HUDEP-2 (cell line): Measurements from ENCODE around the gene FUCA2.

Source experiments
- DNase-seq, 76 experiments: peaks; one replicate each; lab custom pipeline; 2025; ENCODE audit not compliant: unreplicated experiment in 76 of 76; lab: John Stamatoyannopoulos, UW

The FUCA2 gene, protein sequence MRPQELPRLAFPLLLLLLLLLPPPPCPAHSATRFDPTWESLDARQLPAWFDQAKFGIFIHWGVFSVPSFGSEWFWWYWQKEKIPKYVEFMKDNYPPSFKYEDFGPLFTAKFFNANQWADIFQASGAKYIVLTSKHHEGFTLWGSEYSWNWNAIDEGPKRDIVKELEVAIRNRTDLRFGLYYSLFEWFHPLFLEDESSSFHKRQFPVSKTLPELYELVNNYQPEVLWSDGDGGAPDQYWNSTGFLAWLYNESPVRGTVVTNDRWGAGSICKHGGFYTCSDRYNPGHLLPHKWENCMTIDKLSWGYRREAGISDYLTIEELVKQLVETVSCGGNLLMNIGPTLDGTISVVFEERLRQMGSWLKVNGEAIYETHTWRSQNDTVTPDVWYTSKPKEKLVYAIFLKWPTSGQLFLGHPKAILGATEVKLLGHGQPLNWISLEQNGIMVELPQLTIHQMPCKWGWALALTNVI

DNA sequence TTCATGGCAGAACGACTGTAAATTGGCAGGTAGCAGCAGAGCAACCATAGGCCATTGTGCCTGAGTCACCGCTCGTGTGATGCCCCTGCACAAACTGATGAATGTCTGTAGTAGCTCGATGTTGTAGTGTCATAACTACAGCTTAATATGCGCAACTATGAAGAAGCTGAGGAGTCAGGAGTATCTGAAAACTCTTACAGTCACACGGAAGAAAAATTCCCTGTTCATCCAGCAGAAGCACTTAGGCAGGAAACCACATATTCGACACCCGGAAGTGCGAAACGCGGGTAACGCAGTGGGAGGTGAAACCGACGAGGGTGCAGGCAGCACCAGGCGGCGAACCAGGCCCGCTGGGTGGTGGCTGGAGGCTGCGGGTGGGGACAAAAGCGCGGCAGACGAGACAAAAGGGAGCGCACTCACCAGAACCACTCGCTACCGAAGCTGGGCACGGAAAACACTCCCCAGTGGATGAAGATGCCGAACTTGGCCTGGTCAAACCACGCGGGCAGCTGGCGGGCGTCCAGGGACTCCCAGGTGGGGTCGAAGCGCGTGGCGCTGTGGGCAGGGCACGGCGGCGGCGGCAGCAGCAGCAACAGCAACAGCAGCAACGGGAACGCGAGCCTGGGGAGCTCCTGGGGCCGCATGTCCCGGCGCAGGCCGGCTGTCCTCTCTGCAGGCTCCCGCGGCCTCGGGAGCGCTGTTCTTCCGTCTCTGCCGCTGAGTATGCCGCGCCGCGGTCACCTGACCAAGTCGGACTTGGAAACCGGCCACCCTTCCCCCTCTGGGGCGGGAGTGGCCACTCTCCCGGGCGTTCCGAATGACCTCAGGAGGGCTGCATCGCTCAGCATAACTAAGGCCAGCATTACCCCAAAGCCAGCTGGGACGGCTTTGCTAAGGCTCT, at the start of gene FUCA2:
Gene FUCA2, minus strand, starts transcription at position 730 of the 901 bp plus-strand sequence. Its CDS starts 86 bp downstream, at position 644.
- DNase-seq, result peak in 75 of 76 experiments; percentile 27 to 93 (median 76)

DNA sequence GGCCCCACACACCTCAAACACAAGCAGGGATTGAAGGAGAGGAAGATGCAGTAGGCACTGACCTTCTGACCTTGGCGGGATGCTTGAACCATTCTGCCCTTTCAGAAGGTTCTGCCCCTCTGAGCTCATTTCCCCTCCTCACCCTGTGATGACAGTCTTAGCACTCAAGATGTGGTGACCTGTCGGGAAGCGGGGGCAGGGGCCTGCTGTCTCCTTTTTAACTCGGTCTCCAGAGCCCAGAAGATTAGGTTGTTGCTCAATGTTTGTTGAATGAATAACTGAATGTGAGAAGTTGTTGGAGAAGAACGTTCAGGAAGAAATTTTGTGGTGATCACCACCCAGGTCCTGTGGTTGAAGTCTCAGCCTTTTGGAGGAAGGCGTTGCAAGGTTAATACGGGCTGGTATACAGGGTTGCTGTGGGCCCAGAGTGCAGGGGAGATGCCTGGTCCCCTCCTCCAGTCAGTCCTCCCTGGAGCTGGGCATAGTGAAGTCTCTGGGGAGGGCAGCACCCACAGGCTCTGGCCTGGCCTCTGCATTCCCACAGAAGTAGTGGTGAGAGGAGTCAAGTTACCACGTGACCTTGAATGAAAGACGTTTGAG, 49.7 kb upstream of the FUCA2 start:
- no peak for DNase-seq

DNA sequence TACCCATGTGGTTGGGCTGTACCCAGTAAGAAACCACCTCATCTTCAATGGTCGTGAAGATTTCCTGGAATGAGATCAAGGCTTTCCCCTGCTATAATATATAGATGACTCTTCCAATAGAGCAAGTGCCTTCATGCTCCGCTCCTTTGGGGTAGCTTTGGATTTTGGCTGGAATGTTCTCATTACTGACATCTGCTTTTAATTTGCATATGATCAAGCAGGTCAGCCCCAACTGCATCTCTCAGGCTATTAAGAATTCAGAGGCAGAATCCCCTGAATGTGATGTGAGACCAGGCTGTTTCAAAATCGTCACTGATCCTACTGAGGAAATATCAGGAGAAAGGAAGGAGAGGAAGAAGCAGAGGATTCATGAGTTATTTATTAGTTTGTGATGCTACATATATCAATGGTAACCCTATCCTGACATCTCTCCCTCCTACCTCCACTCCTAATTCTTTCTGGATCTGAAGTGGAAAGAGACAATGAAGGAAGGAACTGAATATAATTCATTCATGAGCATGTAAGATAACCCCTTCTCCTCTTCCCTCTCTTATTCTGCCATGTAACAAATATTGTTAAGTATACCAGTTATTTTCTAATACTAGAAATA, 47.6 kb upstream of the FUCA2 start:
- no peak for DNase-seq

DNA sequence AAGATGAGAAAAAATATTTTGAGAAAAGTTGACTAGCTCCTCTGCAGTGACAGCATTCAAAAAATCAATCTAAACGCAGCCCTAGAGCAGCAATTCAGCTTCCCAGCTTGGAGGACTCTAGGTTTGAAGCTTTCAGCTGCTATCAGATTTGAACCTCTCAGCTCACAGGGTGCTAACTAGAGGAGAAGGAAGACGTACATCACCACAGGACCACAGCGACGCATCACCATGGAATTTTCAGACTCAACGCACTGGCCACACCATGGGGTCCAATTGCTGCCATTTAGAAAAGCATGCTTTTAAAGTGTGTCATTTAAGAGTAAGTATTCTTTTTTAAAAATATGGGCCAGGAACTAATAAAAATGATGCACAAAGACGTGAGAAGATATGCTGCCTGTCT, 45.0 kb upstream of the FUCA2 start:
- DNase-seq, result no peak

DNA sequence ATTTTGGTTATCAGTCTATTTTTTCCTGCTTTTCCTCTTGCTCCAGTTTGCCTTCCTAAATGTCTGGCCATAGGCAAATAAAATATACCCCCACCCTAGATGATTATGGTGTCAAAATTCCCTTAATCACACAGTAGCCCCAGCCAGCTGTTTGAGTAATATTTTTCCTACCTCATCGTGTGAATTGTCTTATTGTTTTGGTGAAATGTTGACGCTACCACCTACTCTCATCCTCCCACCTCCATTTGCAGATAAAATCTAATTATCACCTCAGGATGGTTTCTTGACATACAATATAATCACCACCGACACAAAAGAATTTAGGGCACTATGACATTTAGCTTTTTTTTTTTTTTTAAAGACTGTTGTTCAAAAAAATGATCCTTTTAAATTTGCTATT, 44.1 kb upstream of the FUCA2 start:
- peak in 2 of 76 experiments; percentile 40 to 55 for DNase-seq

DNA sequence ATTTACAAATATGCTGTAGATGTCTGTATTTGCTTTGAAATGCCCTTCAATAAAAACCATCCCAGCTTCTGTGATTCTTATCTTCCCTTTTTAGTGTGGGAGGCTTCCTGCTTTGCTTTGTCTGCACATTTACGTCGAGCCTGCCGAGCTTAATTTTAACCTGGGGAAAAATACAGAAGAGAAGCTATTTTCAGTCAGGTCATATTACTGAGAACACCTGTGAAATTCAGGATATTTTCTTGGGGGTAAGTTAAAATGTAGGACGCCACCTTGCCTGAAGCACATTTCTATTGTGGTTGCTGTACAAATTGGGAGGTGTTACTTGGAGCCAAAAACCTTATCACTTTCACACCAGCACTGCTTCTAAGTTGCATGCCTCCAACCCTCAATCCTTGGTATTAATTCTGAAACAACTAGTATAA, 43.6 kb upstream of the FUCA2 start:
- peak in 39 of 76 experiments; percentile 7 to 83 (median 56) for DNase-seq

DNA sequence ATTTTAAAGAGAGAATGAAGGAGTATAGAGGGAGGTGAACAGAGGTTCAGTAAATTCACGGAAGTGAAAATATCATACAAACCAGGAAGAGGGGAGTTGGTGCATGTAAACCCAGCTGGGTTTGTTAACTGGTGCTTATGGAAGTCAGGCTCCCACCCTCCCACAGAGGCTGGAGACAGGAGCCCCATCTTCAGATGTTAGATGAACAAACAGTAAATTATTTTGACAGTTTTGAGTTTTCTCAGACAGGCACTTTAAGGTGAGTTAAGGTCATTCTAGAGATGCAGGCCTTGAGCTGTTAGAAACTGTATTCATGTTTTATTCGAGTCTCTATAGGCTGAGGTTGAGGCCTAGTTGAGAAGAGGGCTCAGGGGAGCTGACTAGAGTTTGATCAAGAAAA, 41.8 kb upstream of the FUCA2 start:
- no peak for DNase-seq

DNA sequence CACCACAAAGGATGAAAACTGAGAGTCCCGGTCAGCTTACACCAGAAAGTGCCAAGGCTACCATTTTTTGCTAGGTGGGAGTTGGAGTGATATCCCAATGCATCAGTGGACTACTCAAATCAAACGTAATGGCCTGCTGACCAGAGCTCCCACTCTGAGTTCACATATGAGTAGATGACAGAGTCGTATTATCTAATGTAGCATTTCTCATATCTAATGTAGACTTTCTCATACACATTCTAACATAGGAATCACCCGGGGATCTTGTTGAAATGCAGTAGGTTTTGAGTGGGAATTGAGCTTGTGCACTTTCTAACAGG, 38.4 kb upstream of the FUCA2 start:
- DNase-seq, result no peak

DNA sequence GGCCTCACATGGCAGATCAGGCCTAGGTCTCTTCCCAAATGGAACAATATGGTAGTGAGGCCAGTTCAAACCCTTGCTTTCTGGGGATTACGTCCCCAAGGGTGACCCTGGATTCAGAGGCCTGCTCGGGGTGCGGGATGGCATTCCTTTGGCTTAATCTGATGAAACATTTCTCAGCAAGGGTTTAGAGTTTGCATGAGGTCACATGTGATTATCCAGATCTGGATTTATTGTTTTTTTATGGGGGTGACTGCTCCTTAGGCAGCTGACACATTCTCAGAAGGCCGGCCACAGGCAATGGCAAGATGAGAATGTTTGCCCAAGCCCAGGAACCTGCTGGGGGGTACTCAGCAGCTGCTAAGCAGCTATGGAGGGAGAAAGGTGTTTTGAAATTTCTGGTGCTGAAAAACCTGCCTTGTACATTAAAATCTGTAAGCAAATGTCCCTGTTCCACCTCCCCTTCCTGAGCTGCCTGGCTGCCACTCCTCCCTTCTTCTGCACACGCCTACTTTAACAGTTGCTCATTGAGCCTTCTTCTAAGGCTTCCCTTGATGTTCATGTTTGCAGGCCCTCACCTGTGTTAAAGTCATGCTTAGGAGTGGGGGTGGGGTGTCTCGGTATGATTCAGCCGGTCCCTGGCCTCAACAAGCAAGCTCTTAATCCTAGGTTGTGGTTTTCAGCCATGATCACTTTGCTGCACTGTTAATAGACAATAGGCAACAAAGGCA, 37.9 kb upstream of the FUCA2 start:
- DNase-seq, result no peak

DNA sequence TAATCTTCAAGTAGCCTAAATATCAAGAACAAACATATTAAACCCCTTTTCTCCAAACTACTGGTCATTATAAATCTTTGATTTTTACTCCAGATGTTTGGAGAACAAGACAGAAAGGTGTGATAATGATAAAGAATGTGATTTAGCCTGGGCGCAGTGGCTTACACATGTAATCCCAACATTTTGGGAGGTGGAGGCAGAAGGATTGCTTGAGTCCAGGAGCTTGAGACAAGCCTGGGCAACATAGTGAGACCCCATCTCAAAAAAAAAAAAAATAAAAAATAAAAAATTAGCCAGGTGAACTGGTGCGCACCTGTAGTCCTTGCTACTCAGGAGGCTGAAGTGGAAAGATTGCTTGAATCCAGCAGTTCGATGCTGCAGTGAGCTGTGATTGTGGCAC, 35.1 kb upstream of the FUCA2 start:
- no peak for DNase-seq

DNA sequence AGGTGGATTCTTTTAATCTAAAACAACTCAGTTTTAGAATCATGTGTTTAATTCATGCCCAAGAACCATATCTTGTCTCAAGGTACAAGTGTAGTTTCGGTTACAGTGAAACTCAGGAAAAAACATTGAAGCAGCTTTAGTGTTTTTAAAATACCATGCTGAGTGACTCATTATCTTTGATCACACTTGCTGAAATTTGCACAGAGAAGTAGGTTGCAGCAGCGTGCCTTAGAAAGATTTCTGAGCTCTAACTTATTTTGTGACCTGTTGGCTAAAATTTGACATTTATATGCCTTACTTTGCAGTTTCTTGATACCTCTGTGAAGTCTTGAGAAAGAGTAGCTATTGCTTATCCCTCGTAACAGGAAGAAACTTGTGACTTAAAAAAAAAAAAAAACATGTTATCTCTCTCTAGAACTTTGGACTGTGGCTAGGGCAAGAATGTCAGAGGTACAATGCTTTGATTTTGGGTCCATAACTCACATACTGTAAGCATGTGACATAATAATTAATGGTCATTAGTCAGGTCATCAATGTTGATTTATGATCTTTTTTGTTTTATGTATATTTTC, 34.5 kb upstream of the FUCA2 start:
- DNase-seq, result peak in 17 of 76 experiments; percentile 16 to 60 (median 31)

DNA sequence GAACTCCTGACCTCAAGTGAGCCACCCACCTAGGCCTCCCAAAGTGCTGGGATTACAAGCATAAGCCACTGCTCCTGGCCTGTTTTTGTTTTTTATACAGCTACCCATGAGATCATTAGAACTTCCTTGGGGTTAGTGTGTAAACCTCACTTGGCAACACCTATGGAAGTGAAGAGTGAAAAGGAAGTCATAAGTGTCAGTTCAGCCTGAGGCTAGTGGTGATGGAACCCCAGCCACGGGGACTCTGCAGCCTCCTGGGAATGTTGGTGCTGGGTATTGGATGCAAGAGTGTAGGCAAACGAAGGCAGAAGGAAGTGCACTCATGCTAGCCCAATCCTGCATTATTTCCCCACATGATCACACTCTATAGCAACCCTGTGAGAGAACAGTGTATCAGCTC, 33.6 kb upstream of the FUCA2 start:
- no peak for DNase-seq

DNA sequence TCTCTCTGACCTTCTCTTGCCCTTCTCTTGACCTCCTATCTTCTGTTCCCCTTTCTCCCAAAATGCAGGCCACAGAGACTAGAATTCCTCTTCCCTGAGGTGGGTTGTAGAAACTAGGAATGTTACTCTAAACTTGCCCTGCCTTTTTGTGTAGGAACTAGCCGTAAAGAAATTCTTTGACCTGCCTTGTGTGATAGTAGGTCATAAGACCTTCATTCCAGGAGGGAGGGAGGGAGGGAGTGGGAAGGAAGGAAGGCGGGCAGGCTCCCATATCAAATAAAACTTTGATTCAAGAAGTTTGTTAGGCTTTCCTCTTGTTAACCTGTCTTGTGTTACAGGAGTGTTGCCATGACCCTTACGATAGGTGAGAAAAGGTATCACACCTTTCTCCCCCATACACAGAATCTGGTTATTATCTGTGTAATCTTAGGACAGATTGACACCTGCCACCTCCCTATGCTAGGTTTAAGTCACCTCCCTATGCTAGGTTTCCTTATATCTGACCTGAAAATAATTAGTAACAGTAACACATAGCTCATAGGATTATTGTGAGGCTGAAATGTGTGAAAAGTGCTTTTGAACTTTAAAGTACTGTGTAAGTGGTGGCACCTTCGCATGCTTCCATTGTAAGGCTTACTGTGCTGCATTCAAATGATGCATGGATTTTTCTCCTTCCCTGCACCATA, 32.6 kb upstream of the FUCA2 start:
- no peak for DNase-seq

DNA sequence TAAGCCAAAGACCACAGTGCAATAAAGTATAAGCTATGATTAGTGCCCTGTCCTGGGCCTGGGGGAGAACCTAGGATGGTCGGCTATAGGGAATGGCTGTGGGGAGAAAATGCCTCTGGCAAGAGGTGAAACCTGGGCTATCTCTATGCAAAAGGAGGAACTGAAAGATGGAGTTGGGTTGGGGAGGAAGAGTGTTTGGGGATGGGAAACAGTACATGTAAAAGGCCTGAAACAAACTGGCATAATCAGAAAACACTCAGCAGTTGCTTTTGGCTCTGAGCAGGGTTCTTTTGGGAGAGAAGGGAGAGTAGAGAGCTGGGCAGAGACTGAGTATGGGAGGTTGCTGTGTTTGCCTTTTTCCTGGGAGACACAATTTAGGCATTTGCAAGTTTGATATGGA, 31.9 kb upstream of the FUCA2 start:
- DNase-seq, result no peak

DNA sequence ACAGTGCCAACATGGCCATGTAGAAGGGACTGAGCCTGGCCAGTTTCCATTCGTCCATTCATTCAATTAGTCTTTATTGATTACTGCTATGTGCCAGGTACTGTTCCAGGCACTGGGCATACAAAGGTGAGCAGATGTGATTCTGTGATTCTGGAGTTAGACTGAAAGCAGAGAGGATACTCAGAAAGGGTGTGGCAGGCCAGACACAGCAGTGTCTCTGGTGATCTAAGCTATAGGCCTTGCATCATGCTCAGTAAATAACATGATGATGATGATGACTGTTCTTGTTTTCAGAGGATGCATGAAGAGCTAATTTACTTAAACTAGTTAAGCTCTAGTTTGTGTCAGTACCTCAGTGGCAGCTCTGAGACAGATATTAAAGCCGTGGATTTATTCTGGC, 31.4 kb upstream of the FUCA2 start:
- DNase-seq, result peak in 1 of 76 experiments; percentile 4

DNA sequence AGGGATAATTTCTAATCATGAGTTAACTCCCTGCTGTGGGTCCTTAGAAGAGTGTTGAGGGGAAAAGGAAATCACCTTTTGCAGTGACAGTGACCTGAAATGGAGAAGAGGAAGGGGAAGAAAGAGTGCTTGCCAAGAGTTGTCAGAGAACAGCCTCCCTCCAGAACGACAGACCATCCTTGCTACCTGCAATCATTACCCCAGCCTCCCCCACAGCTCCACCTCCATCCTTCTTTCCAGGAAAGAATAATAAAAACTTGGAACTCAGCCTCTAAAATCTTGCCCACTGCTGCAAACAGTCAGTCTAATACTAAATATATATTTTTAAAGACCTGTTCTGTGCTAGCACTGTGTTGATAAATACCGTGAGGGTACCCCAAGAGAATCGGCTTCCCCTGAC, 28.7 kb upstream of the FUCA2 start:
- no peak for DNase-seq

DNA sequence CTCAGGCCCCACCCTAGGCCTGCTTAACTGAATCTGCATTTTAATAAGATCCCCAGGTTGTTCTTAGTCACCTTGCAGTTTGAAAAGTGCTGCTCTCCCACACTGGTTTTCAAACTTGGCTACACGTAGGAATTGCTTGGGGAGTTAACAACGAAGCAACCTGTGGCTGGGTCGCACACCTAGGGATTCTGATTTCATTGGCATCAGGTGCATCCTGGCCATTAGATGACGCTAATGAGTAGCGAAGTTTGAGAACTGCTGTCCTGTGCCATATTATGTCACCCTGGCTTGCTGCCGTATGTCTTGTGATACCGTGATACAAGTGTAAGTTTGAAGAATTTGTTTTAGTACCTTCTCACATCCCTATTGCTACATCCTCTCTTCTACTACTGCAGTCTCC, 28.2 kb upstream of the FUCA2 start:
- no peak for DNase-seq

DNA sequence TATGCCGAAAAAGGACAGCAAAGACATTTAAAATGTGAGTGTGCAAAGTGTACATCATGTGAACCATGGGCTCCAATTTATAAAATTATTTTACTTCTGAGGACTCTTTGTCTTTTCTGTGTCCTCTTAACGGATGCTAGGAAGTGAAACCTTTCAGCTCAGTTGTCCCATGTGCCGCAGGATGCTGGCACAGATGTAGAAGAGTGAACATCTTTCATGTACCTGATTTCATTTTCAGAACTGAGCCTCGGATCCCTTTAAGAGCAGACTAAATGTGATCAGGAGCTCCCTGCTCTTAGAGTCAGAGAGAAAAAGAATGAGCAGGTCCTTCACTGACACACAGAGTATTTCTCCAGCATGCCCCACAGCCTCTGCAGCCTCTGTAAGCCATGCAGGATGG, 27.6 kb upstream of the FUCA2 start:
- no peak for DNase-seq

DNA sequence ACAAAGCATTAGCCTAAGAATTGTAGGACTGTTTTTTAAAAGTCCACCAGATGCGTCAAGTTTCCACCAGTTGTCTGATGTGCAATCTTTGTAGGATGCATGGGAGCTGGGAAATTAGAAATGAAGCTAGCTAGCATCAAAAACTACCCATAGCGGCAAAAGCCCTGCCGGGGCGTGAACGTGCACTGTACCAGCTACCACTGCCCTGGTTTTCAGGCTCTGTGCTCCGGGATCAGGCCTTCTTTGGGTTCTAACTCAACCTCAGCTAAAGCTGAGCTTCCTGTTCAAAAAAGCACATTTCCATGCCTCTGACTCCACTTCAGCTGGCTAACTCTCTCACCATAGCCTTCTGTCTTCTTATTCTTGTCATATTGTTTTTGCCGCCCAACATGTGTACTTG, 26.9 kb upstream of the FUCA2 start:
- DNase-seq, result no peak
